Measurements from ENCODE around the gene LIN37.

Gene LIN37

DNA sequence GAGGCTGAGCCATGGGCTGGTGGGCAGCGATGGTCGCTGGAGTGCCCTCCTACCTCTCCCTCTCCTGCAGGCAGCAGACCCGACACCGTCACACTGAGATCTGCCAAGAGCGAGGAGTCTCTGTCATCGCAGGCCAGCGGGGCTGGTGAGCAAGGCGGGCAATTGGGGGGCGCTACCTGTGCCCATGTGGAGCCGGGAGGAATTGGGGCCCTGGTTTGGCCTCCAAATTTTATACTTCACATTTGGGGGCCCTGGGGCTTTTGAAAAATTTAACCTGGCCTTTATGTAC is 36.9 kb downstream of the LIN37 start:
- DNase-seq (ENCODE audit: insufficient read length, low spot score) = no peak
- TF ChIP-seq POLR2A (IDR thresholded peaks at IDR 0.05; ENCODE audit: low read depth, low read length) = no peak
- TF ChIP-seq TAF1 (IDR thresholded peaks at IDR 0.05; ENCODE audit: low read depth, low read length) = no peak
- no peak for TF ChIP-seq POLR2AphosphoS5 (IDR thresholded peaks at IDR 0.05; ENCODE audit: low read depth, low read length)
- TF ChIP-seq SPI1 (IDR thresholded peaks at IDR 0.05; ENCODE audit: low read depth, low read length) = no peak
- TF ChIP-seq POU2F2 (IDR thresholded peaks at IDR 0.05; ENCODE audit: low read depth, low read length) = no peak
- FAIRE-seq = no peak

DNA sequence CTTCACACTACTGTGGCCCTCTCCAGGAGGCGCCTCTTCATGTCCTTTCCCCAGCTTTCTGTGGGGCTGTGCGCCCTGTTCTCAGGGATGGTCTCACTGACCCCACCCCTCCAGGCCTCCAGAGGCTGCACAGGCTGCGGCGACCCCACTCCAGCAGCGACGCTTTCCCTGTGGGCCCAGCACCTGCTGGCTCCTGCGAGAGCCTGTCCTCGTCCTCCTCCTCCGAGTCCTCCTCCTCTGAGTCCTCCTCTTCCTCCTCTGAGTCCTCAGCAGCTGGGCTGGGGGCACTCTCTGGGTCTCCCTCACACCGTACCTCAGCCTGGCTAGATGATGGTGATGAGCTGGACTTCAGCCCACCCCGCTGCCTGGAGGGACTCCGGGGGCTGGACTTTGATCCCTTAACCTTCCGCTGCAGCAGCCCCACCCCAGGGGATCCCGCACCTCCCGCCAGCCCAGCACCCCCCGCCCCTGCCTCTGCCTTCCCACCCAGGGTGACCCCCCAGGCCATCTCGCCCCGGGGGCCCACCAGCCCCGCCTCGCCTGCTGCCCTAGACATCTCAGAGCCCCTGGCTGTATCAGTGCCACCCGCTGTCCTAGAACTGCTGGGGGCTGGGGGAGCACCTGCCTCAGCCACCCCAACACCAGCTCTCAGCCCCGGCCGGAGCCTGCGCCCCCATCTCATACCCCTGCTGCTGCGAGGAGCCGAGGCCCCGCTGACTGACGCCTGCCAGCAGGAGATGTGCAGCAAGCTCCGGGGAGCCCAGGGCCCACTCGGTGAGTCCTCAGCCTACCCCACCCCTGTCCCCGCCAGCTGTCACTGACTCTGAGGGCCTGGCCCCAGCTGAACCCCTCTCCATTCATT is 38.2 kb downstream of the LIN37 start:
- FAIRE-seq (no peak), DNase-seq (ENCODE audit: insufficient read length, low spot score) (no peak)
- TF ChIP-seq PAX5 (IDR thresholded peaks at IDR 0.05; ENCODE audit: insufficient read depth, low read length, severe bottlenecking) (no peak), SPI1 (IDR thresholded peaks at IDR 0.05; ENCODE audit: low read depth, low read length) (no peak), TAF1 (IDR thresholded peaks at IDR 0.05; ENCODE audit: low read depth, low read length) (no peak), POU2F2 (IDR thresholded peaks at IDR 0.05; ENCODE audit: low read depth, low read length) (no peak), POLR2AphosphoS5 (IDR thresholded peaks at IDR 0.05; ENCODE audit: low read depth, low read length) (no peak)

DNA sequence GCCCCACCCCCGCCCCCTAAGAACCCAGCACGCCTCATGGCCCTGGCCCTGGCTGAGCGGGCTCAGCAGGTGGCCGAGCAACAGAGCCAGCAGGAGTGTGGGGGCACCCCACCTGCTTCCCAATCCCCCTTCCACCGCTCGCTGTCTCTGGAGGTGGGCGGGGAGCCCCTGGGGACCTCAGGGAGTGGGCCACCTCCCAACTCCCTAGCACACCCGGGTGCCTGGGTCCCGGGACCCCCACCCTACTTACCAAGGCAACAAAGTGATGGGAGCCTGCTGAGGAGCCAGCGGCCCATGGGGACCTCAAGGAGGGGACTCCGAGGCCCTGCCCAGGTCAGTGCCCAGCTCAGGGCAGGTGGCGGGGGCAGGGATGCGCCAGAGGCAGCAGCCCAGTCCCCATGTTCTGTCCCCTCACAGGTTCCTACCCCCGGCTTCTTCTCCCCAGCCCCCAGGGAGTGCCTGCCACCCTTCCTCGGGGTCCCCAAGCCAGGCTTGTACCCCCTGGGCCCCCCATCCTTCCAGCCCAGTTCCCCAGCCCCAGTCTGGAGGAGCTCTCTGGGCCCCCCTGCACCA is 38.9 kb downstream of the LIN37 start:
- FAIRE-seq (no peak), DNase-seq (ENCODE audit: insufficient read length, low spot score) (no peak)
- TF ChIP-seq TAF1 (IDR thresholded peaks at IDR 0.05; ENCODE audit: low read depth, low read length) (no peak), POLR2A (IDR thresholded peaks at IDR 0.05; ENCODE audit: low read depth, low read length) (no peak), PAX5 (IDR thresholded peaks at IDR 0.05; ENCODE audit: insufficient read depth, low read length, severe bottlenecking) (no peak), POU2F2 (IDR thresholded peaks at IDR 0.05; ENCODE audit: low read depth, low read length) (no peak), SPI1 (IDR thresholded peaks at IDR 0.05; ENCODE audit: low read depth, low read length) (no peak), POLR2AphosphoS5 (IDR thresholded peaks at IDR 0.05; ENCODE audit: low read depth, low read length) (no peak)

DNA sequence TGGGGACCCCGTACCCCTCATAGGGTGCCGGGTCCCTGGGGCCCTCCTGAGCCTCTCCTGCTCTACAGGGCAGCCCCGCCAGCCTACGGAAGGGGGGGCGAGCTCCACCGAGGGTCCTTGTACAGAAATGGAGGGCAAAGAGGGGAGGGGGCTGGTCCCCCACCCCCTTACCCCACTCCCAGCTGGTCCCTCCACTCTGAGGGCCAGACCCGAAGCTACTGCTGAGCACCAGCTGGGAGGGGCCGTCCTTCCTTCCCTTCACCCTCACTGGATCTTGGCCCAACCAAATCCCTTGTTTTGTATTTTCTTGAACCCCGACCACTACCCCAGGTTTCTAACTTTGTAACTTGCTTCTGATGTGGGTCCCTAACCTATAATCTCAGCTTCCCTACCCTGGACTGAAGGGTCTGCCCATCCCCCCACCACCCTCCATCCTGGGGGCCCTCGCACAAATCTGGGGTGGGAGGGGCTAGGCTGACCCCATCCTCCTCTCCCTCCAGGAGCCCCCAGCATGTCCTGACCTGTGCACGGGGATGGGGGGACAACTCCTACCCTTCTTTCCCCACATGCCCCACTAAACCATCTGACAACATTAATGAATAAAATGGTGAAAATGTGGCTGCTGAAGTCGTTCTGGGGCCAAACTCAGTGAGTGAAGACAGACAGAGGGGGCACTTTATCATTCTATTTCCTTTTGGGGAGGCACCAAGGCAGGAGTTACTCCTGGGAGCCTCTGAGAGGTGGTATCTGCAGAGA is 40.0 kb downstream of the LIN37 start:
- FAIRE-seq (no peak), DNase-seq (ENCODE audit: insufficient read length, low spot score) (no peak)
- TF ChIP-seq POU2F2 (IDR thresholded peaks at IDR 0.05; ENCODE audit: low read depth, low read length) = no peak

DNA sequence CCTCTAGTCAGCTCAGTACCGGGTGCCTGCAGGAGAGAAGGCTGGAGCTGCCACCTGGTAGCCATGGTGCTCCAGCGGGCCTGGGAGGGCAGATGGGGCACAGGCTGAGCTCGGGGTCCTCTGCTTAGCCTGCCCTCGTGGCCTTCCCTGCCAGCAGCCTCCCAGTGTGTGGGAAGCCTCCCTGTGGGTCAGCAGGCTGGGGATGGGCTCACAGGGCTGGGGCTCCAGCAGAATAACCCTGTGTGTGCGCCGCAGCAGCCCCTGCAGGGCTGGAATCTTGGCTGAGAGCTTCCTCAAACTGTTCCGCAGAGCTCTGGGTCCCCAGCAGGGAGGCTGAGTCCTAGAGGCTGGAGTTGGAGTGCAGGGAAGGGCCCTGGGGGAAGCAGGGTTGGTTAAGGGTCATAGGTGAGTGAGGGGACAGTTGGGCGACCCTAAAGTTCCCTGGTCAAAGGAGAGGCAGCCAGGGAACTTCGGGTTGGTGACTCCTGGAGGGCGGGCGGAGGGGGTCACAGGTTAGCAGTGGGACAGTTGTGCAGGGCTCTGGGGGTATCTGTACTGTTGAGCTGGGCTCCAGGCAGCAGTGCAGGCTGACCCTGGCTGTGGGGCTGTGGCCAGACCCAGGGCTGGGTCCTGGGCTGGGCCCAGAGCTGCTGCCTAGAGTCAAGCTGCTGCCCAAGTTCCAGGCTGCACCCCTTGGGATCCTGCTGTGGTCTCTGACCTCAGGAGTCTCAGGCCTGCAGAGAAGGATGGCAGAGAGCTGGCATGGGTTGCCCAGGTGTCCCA is 41.0 kb downstream of the LIN37 start:
- FAIRE-seq (no peak), DNase-seq (ENCODE audit: insufficient read length, low spot score) (no peak)

DNA sequence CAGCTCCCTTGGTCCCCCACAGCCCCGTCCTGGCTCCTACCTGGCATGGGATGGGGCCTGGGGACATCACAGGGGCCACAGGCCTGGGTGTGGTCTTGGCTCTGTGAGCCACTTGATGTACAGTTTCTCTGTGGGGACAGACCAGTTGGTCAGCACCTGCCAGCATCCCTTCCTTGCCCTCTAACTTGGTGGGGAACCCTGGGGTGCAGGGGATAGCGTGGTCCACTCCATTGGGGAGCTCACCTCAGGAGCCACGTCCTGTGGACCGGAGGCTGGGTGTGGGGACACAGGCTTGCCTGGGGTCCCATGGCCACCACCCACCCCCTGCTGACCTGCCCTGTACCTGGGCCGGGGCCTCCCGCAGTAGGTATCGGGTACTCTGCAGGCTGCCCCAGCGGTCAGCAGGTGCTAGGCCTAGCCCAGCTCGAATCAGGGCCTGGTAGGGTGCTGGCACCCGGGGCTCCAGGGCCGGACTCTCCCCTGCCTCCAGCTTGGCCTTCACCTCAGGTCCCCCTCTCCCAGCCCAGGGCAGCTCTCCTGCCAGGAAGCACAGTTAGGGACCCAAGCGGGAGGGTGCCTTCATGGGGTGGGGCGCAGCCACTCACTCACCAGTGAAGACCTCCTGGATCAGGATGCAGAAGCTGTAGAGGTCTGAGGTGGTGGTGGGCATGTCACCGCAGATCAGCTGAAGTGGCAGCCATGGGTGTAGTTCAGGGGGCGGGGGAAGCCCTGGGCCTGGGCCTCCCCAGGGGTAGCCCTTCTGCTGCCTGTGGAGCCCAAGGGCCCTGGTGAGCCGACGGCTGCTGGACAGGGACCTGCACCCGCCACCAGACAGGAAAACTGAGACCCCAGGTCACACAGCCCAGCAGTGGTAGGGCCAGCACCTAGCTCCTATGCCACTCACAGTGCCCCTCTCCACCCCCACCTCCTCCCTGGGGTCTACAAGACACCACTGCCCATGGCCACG is 41.9 kb downstream of the LIN37 start:
- FAIRE-seq = no peak
- no peak for DNase-seq (ENCODE audit: insufficient read length, low spot score)
- TF ChIP-seq POLR2A (IDR thresholded peaks at IDR 0.05; ENCODE audit: low read depth, low read length) (no peak), POLR2AphosphoS5 (IDR thresholded peaks at IDR 0.05; ENCODE audit: low read depth, low read length) (no peak), TAF1 (IDR thresholded peaks at IDR 0.05; ENCODE audit: low read depth, low read length) (no peak), SPI1 (IDR thresholded peaks at IDR 0.05; ENCODE audit: low read depth, low read length) (no peak), PAX5 (IDR thresholded peaks at IDR 0.05; ENCODE audit: insufficient read depth, low read length, severe bottlenecking) (no peak), POU2F2 (IDR thresholded peaks at IDR 0.05; ENCODE audit: low read depth, low read length) (no peak)

More for the DNA sequence above, 41.0 kb downstream of the LIN37 start:
- no peak for TF ChIP-seq POLR2A (IDR thresholded peaks at IDR 0.05; ENCODE audit: low read depth, low read length)
- TF ChIP-seq POU2F2 (IDR thresholded peaks at IDR 0.05; ENCODE audit: low read depth, low read length) = no peak

DNA sequence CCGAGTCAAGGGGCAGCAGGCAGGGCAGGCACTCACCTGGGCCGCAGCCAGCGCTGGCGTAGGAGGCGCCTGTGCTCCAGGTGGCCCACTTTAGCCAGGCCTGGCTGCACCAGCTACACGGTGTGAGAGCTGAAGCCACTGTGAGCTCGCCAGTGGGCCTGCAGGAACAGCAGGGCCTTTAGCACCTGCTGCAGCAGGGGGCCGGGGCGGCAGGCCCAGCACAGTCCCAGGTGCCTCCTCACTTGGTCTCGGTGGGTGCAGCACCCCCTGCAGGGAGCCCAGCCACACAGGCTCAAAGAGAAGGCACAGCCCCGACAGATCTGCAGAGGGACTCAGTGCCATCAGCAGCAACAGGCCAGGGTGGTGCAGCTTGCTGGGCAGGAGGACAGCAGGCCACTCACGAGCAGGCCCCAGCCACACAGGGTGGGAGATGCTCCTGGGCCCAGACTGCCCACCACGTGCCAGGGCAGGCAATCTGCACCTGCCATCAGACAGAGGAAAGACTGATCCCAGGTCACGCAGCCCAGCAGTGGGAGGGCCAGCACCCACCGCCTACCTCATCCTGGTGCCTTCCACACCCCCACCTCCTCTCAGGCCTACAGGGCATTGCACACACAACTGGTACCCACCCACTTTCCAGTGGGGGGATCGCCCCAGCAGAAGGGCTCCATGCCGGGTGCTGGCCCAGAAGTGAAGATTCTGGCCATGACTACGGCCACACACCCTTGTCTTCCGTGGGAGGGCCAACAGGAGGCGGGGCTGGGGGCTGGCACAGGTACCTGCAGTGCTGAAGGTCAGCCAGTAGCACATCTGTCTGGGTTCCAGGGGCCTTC is 42.8 kb downstream of the LIN37 start:
- TF ChIP-seq SPI1 (IDR thresholded peaks at IDR 0.05; ENCODE audit: low read depth, low read length) (no peak), TAF1 (IDR thresholded peaks at IDR 0.05; ENCODE audit: low read depth, low read length) (no peak), PAX5 (IDR thresholded peaks at IDR 0.05; ENCODE audit: insufficient read depth, low read length, severe bottlenecking) (no peak), POLR2AphosphoS5 (IDR thresholded peaks at IDR 0.05; ENCODE audit: low read depth, low read length) (no peak), POU2F2 (IDR thresholded peaks at IDR 0.05; ENCODE audit: low read depth, low read length) (no peak)
- no peak for DNase-seq (ENCODE audit: insufficient read length, low spot score)
- no peak for FAIRE-seq

DNA sequence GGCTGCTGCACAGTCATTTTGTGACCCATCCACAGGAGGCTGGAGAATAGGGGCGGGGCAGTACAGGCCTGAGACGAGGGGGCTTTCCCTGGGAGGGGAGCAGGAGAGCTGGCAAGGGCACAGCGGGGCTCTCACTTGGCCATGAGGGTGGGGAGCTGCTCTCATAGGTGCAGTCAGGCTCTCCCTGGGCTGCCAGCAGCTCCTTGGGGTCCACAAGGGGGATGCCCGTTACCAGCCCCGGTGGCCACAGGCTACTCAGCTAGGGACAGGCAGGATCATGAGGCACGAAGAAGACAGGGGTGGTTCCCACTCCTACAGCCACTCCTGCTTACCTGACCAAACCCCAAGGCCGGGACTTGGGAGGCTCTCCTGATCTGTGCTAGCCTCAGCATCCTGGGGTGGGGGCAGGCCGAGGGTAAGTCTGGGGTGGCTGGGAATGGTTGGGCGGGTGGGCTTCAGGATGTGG is 43.5 kb downstream of the LIN37 start:
- TF ChIP-seq POLR2AphosphoS5 (IDR thresholded peaks at IDR 0.05; ENCODE audit: low read depth, low read length) (no peak), PAX5 (IDR thresholded peaks at IDR 0.05; ENCODE audit: insufficient read depth, low read length, severe bottlenecking) (no peak), SPI1 (IDR thresholded peaks at IDR 0.05; ENCODE audit: low read depth, low read length) (no peak)
- no peak for DNase-seq (ENCODE audit: insufficient read length, low spot score)
- no peak for FAIRE-seq
